Dermis blood vessel endothelial cell (primary cell): ENCODE data around the gene DDX49. TPM values are rescaled to one million over a fixed set of nuclear protein-coding genes. Genes with fewer than 3 reads are reported as not detected.

Experiments
- DNase-seq: peaks from one replicate; pipeline ENCODE4 v3.0.0; 2010
- total RNA-seq: library from RNA; depleted of rRNA; stranded (reverse); fragments of >200 nt; gene quantifications from 2 replicates; pipeline ENCODE4 v1.2.3, GENCODE V29; 2014

DDX49 gene
- total RNA-seq = 57.9 and 63.5 TPM in 2 replicates

GRCh38 chr19:18919086-18919899, at the start of gene DDX49, which contains the start of gene COPE:
Gene DDX49, plus strand, starts transcription at chr19:18919715. Its CDS starts 27 bp downstream, at chr19:18919742.
Gene COPE, minus strand, starts transcription at chr19:18919387. Its CDS starts 39 bp downstream, at chr19:18919348.
- DNase-seq = peak; percentile 100

GRCh38 chr19:18869781-18870530, 49.6 kb upstream of the DDX49 start:
- DNase-seq = no peak

- DNase-seq = no peak
These were observed 48.9 kb upstream of the DDX49 start for GRCh38 chr19:18870531-18871172.

GRCh38 chr19:18871543-18871942, 48.0 kb upstream of the DDX49 start:
- DNase-seq = no peak

- DNase-seq = no peak
These were observed 43.8 kb upstream of the DDX49 start for GRCh38 chr19:18875726-18876125.

GRCh38 chr19:18876865-18877264, 42.6 kb upstream of the DDX49 start:
- DNase-seq = no peak

GRCh38 chr19:18878058-18878797, 41.3 kb upstream of the DDX49 start:
- DNase-seq = no peak

GRCh38 chr19:18878858-18879578, 40.5 kb upstream of the DDX49 start:
- DNase-seq = no peak

- peak; percentile 49 for DNase-seq
These were observed 39.7 kb upstream of the DDX49 start for GRCh38 chr19:18879579-18880373.

GRCh38 chr19:18881491-18881890, 38.0 kb upstream of the DDX49 start:
- DNase-seq = no peak

GRCh38 chr19:18883526-18884304, 35.8 kb upstream of the DDX49 start:
- no peak for DNase-seq

GRCh38 chr19:18886972-18887371, 32.5 kb upstream of the DDX49 start:
- no peak for DNase-seq

GRCh38 chr19:18889949-18890745, 29.4 kb upstream of the DDX49 start:
- DNase-seq = no peak

GRCh38 chr19:18893587-18894253, 25.8 kb upstream of the DDX49 start:
- DNase-seq = no peak

- DNase-seq = no peak
These were observed 25.1 kb upstream of the DDX49 start for GRCh38 chr19:18894254-18895037.

GRCh38 chr19:18895038-18895823, 24.3 kb upstream of the DDX49 start:
- DNase-seq = peak; percentile 66

GRCh38 chr19:18895824-18896341, 23.6 kb upstream of the DDX49 start, which contains the start of gene CERS1:
Gene CERS1, minus strand, starts transcription at chr19:18896158. Its CDS starts 86 bp downstream, at chr19:18896072.
- peak; percentile 35 for DNase-seq
